ENCODE data around the gene ASIC4.

Gene ASIC4

GRCh38 chr2:219477815-219478214 is 36.5 kb upstream of the ASIC4 start:
- no peak overlapping the region for H2AK5ac ChIP-seq (ENCODE audit: low read length)
- no peak overlapping the region for H3K4me3 ChIP-seq (ENCODE audit: low read length)
- H3K56ac ChIP-seq (ENCODE audit: low read length) = no peak overlapping the region
- H2BK15ac ChIP-seq (replicated peaks; ENCODE audit: low read depth) = no peak overlapping the region
- no peaks in the 10 kb centered on the region for H3K4me1 ChIP-seq (ENCODE audit: control insufficient read depth, low read depth, low read length)
- DNase-seq = no peak
- no peak overlapping the region for H2BK120ac ChIP-seq (ENCODE audit: low read depth, low read length)
- no CpG with 5 or more reads among the region's 15 CpGs for WGBS (ENCODE audit: extremely low coverage, insufficient coverage, low lambda C conversion rate)
- no peak overlapping the region for H3K18ac ChIP-seq (ENCODE audit: low read length)
- no peak overlapping the region for H3K23ac ChIP-seq (ENCODE audit: low read length)
- H3K36me3 ChIP-seq (ENCODE audit: control insufficient read depth, insufficient read depth, low read length) = no peaks in the 10 kb centered on the region
- H3K27ac ChIP-seq (ENCODE audit: low read depth, low read length) = no peak overlapping the region
- H4K8ac ChIP-seq (ENCODE audit: low read depth, low read length) = no peak overlapping the region
- no peaks in the 10 kb centered on the region for H3K79me2 ChIP-seq (ENCODE audit: control insufficient read depth, insufficient read depth, low read length)
- no peaks in the 10 kb centered on the region for H3K27me3 ChIP-seq (ENCODE audit: insufficient read depth, low read length, poor library complexity)
- no peak overlapping the region for H3K9ac ChIP-seq (ENCODE audit: low read length)
- H3K4me2 ChIP-seq (ENCODE audit: low read length) = no peak overlapping the region
- H4K5ac ChIP-seq (ENCODE audit: low read length) = no peak overlapping the region
- no peaks in the 10 kb centered on the region for H3K79me1 ChIP-seq (ENCODE audit: low read length)
- no peak overlapping the region for H3K4ac ChIP-seq (ENCODE audit: low read depth, low read length)
- H2BK5ac ChIP-seq (ENCODE audit: low read length) = no peak overlapping the region

GRCh38 chr2:219478916-219479315 is 35.4 kb upstream of the ASIC4 start:
- Histone ChIP-seq H2BK120ac (ENCODE audit: low read depth, low read length) (no peak overlapping the region), H4K8ac (ENCODE audit: low read depth, low read length) (no peak overlapping the region), H2BK5ac (ENCODE audit: low read length) (no peak overlapping the region), H3K79me1 (ENCODE audit: low read length) (no peaks in the 10 kb centered on the region), H3K79me2 (ENCODE audit: control insufficient read depth, insufficient read depth, low read length) (no peaks in the 10 kb centered on the region), H2BK15ac (replicated peaks; ENCODE audit: low read depth) (no peak overlapping the region), H3K56ac (ENCODE audit: low read length) (no peak overlapping the region), H3K9ac (ENCODE audit: low read length) (no peak overlapping the region), H3K4me2 (ENCODE audit: low read length) (no peak overlapping the region), H3K36me3 (ENCODE audit: control insufficient read depth, insufficient read depth, low read length) (no peaks in the 10 kb centered on the region), H2AK5ac (ENCODE audit: low read length) (no peak overlapping the region), H3K4me3 (ENCODE audit: low read length) (no peak overlapping the region), H3K4me1 (ENCODE audit: control insufficient read depth, low read depth, low read length) (no peaks in the 10 kb centered on the region), H3K23ac (ENCODE audit: low read length) (no peak overlapping the region), H3K18ac (ENCODE audit: low read length) (no peak overlapping the region), H4K5ac (ENCODE audit: low read length) (no peak overlapping the region), H3K27me3 (ENCODE audit: insufficient read depth, low read length, poor library complexity) (peaks cover 4% of the 10 kb centered on the region), H3K4ac (ENCODE audit: low read depth, low read length) (no peak overlapping the region), H3K27ac (ENCODE audit: low read depth, low read length) (no peak overlapping the region)
- no peak for DNase-seq
- no CpG with 5 or more reads among the region's 8 CpGs for WGBS (ENCODE audit: extremely low coverage, insufficient coverage, low lambda C conversion rate)

GRCh38 chr2:219480004-219480403 is 34.3 kb upstream of the ASIC4 start:
- Histone ChIP-seq H4K8ac (ENCODE audit: low read depth, low read length) (no peak overlapping the region), H3K23ac (ENCODE audit: low read length) (no peak overlapping the region), H3K4me2 (ENCODE audit: low read length) (no peak overlapping the region), H3K27ac (ENCODE audit: low read depth, low read length) (no peak overlapping the region), H3K9ac (ENCODE audit: low read length) (no peak overlapping the region), H3K4ac (ENCODE audit: low read depth, low read length) (no peak overlapping the region), H3K79me1 (ENCODE audit: low read length) (no peaks in the 10 kb centered on the region), H3K36me3 (ENCODE audit: control insufficient read depth, insufficient read depth, low read length) (no peaks in the 10 kb centered on the region), H2BK15ac (replicated peaks; ENCODE audit: low read depth) (no peak overlapping the region), H3K18ac (ENCODE audit: low read length) (no peak overlapping the region), H3K56ac (ENCODE audit: low read length) (no peak overlapping the region), H2BK120ac (ENCODE audit: low read depth, low read length) (no peak overlapping the region), H3K79me2 (ENCODE audit: control insufficient read depth, insufficient read depth, low read length) (no peaks in the 10 kb centered on the region), H2AK5ac (ENCODE audit: low read length) (no peak overlapping the region), H3K4me3 (ENCODE audit: low read length) (no peak overlapping the region), H3K27me3 (ENCODE audit: insufficient read depth, low read length, poor library complexity) (peaks cover 14% of the 10 kb centered on the region), H2BK5ac (ENCODE audit: low read length) (no peak overlapping the region), H3K4me1 (ENCODE audit: control insufficient read depth, low read depth, low read length) (no peaks in the 10 kb centered on the region), H4K5ac (ENCODE audit: low read length) (no peak overlapping the region)
- WGBS (ENCODE audit: extremely low coverage, insufficient coverage, low lambda C conversion rate) = no CpG with 5 or more reads among the region's 8 CpGs
- no peak for DNase-seq

- Histone ChIP-seq H3K27me3 (ENCODE audit: insufficient read depth, low read length, poor library complexity) (peaks cover 23% of the 10 kb centered on the region), H2BK120ac (ENCODE audit: low read depth, low read length) (no peak overlapping the region)
Measured at GRCh38 chr2:219482674-219483405, 31.4 kb upstream of the ASIC4 start.

GRCh38 chr2:219483451-219484342 is 30.6 kb upstream of the ASIC4 start:
- H2BK120ac ChIP-seq (ENCODE audit: low read depth, low read length) = no peak overlapping the region
- H3K27me3 ChIP-seq (ENCODE audit: insufficient read depth, low read length, poor library complexity) = peaks cover 23% of the 10 kb centered on the region
- WGBS (ENCODE audit: extremely low coverage, insufficient coverage, low lambda C conversion rate) = no CpG with 5 or more reads among the region's 58 CpGs
- H3K18ac ChIP-seq (ENCODE audit: low read length) = no peak overlapping the region
- H3K79me2 ChIP-seq (ENCODE audit: control insufficient read depth, insufficient read depth, low read length) = no peaks in the 10 kb centered on the region
- no peak for DNase-seq
- H4K5ac ChIP-seq (ENCODE audit: low read length) = no peak overlapping the region
- no peak overlapping the region for H3K27ac ChIP-seq (ENCODE audit: low read depth, low read length)
- peak overlapping the region; percentile 21 for H3K4me2 ChIP-seq (ENCODE audit: low read length)
- no peak overlapping the region for H2BK5ac ChIP-seq (ENCODE audit: low read length)
- H3K4me1 ChIP-seq (ENCODE audit: control insufficient read depth, low read depth, low read length) = peaks cover 3% of the 10 kb centered on the region
- no peak overlapping the region for H2AK5ac ChIP-seq (ENCODE audit: low read length)
- peak overlapping the region; percentile 59 for H3K56ac ChIP-seq (ENCODE audit: low read length)
- no peak overlapping the region for H3K4ac ChIP-seq (ENCODE audit: low read depth, low read length)
- no peak overlapping the region for H2BK15ac ChIP-seq (replicated peaks; ENCODE audit: low read depth)
- peak overlapping the region; percentile 38 for H3K9ac ChIP-seq (ENCODE audit: low read length)
- no peak overlapping the region for H3K23ac ChIP-seq (ENCODE audit: low read length)
- H4K8ac ChIP-seq (ENCODE audit: low read depth, low read length) = no peak overlapping the region
- no peak overlapping the region for H3K4me3 ChIP-seq (ENCODE audit: low read length)
- no peaks in the 10 kb centered on the region for H3K36me3 ChIP-seq (ENCODE audit: control insufficient read depth, insufficient read depth, low read length)
- no peaks in the 10 kb centered on the region for H3K79me1 ChIP-seq (ENCODE audit: low read length)

More at GRCh38 chr2:219482674-219483405, 31.4 kb upstream of the ASIC4 start:
- Histone ChIP-seq H3K18ac (ENCODE audit: low read length) (no peak overlapping the region), H3K4me2 (ENCODE audit: low read length) (no peak overlapping the region), H3K27ac (ENCODE audit: low read depth, low read length) (no peak overlapping the region), H3K4ac (ENCODE audit: low read depth, low read length) (no peak overlapping the region), H3K79me2 (ENCODE audit: control insufficient read depth, insufficient read depth, low read length) (no peaks in the 10 kb centered on the region), H3K23ac (ENCODE audit: low read length) (no peak overlapping the region), H3K56ac (ENCODE audit: low read length) (no peak overlapping the region), H2AK5ac (ENCODE audit: low read length) (no peak overlapping the region), H2BK5ac (ENCODE audit: low read length) (no peak overlapping the region), H3K36me3 (ENCODE audit: control insufficient read depth, insufficient read depth, low read length) (no peaks in the 10 kb centered on the region), H3K4me3 (ENCODE audit: low read length) (no peak overlapping the region), H3K9ac (ENCODE audit: low read length) (no peak overlapping the region), H4K5ac (ENCODE audit: low read length) (no peak overlapping the region), H2BK15ac (replicated peaks; ENCODE audit: low read depth) (no peak overlapping the region), H3K4me1 (ENCODE audit: control insufficient read depth, low read depth, low read length) (peaks cover 3% of the 10 kb centered on the region), H3K79me1 (ENCODE audit: low read length) (no peaks in the 10 kb centered on the region), H4K8ac (ENCODE audit: low read depth, low read length) (no peak overlapping the region)
- no peak for DNase-seq
- no CpG with 5 or more reads among the region's 17 CpGs for WGBS (ENCODE audit: extremely low coverage, insufficient coverage, low lambda C conversion rate)
